ENCODE measurements around the gene TBX15. TPM values are rescaled to one million over a fixed set of nuclear protein-coding genes. Genes with fewer than 3 reads are reported as not detected.

TBX15 gene
- polyA plus RNA-seq, 1 donor from 2014 or later = not detected

DNA sequence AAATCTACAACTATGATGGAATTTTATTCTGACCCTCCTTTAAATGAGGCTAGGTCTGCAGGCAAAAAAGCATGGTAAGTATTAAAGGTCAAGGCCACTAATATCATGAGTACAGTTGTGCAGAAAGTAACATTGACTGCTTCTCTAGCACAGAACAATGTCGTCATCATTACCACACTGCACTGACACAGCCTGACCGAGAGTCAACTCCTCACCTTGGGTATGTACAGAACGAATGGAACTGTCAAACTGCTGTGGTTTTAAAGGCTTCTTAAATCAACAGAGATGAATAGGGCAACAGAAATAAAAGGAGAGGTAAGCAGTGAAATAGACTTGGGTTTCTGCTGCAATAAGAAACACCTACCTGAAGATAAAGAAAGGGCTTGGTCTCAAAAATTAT is 88.8 kb downstream of the TBX15 start:
- H3K4me1 Mint-ChIP-seq = no peaks in the 10 kb centered on the region

DNA sequence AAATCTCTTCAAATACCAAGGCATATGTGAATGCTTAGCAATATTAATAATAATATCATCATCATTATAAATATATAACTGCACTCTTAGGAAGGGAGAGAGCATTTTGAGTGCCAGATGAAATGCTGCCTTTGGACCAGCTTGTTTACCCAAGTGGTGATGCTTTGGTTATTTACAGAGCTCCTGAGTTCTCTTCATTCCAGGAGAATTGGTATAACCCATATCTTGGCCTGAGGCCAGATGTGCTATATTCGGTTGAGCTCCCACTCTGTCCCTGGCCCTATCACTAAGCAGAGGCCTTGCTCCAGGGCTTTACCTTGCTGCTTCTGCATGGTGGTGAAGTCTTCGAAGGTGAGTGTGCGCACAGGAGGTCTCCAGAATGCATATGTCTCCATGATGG is 89.4 kb downstream of the TBX15 start:
- peaks cover 0 to 5% (median 0%) of the 10 kb centered on the region in 3 donors for H3K9me3 Mint-ChIP-seq
- no peak overlapping the region for H3K27ac Mint-ChIP-seq
- peaks cover 1% of the 10 kb centered on the region for H3K27me3 Mint-ChIP-seq
- H3K4me3 Mint-ChIP-seq = no peak overlapping the region
- peaks cover 2% of the 10 kb centered on the region for H3K36me3 Mint-ChIP-seq
- H3K4me1 Mint-ChIP-seq = no peaks in the 10 kb centered on the region

More for the DNA sequence above, 88.8 kb downstream of the TBX15 start:
- H3K9me3 Mint-ChIP-seq = peaks cover 0 to 2% (median 0%) of the 10 kb centered on the region in 3 donors
- no peak overlapping the region for H3K4me3 Mint-ChIP-seq
- H3K27ac Mint-ChIP-seq = peak overlapping the region in 1 of 3 donors; percentile 40
- H3K27me3 Mint-ChIP-seq = peaks cover 3% of the 10 kb centered on the region
- peaks cover 2% of the 10 kb centered on the region for H3K36me3 Mint-ChIP-seq

DNA sequence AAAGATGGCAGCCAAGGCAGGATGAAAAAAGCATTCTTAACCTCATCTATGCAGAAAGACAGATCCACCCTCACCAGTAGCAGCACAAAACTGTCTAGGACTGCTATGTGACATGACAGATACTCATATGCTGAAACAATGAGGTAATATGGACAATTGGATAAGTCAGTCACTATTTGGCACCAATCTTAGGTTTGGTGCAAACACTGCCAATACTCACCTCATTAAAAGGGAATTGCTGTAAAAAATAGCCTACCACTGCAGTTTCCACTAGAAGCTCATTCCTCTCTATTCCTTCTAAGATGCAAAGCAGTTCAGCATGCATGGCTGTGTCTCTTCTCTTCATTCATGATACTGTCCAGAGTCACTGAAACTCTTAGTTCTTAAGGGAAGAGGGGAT is 91.7 kb downstream of the TBX15 start:
- peaks cover 2% of the 10 kb centered on the region for H3K36me3 Mint-ChIP-seq
- H3K27me3 Mint-ChIP-seq = no peaks in the 10 kb centered on the region
- H3K27ac Mint-ChIP-seq = no peak overlapping the region
- no peaks in the 10 kb centered on the region for H3K4me1 Mint-ChIP-seq
- peaks cover 0 to 5% (median 0%) of the 10 kb centered on the region in 3 donors for H3K9me3 Mint-ChIP-seq
- H3K4me3 Mint-ChIP-seq = no peak overlapping the region

DNA sequence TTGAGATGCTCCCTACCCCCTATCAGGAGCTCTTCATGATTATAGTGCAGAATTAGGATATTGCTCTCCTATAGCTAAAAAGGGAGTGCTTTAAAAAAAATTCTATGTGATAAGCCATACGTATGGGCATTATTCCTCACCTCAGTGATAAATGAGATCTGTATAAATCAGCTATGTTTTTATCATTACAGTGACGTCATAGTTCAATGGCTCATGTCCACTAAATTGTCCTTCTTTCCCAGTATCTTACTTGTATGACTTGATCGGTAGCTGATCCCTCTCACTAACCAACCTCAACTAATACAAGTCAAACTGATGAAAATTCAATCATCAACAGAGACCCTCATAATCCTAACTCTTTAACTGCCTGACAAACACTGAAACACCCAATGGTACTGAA is 93.3 kb downstream of the TBX15 start:
- no peak overlapping the region for H3K4me3 Mint-ChIP-seq
- H3K27me3 Mint-ChIP-seq = no peaks in the 10 kb centered on the region
- no peak overlapping the region for H3K27ac Mint-ChIP-seq
- no peaks in the 10 kb centered on the region for H3K4me1 Mint-ChIP-seq
- peaks cover 2% of the 10 kb centered on the region for H3K36me3 Mint-ChIP-seq
- H3K9me3 Mint-ChIP-seq = peaks cover 0 to 5% (median 0%) of the 10 kb centered on the region in 3 donors

DNA sequence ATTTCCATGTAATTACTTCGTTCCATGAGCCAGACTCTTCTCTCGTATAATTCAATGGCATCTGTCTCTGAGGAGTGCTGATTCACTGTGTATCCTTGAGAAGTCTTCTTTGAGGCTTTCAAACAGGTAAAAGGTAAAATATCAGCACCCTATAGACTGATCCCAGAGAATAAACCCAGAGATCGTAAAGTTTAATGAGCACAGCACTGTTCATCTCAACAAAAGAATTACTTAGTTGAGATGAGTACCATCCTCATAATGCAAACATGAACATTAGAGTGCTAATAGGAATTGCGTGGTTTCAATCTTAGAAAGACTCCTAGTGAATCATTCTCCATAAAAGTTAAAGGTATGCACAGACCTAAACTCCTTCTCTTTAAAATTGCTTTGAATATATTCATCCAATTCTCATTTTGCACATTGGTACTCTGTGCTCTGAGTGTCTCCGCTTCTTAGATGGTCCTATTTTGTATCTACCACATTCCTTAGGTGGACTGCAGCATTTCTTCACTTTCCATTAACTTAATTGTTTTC is 97.2 kb downstream of the TBX15 start:
- Mint-ChIP-seq H3K27ac (no peak overlapping the region), H3K4me3 (no peak overlapping the region), H3K36me3 (peaks cover 2% of the 10 kb centered on the region), H3K27me3 (no peaks in the 10 kb centered on the region), H3K4me1 (no peaks in the 10 kb centered on the region), H3K9me3 (peaks cover 0 to 8% (median 0%) of the 10 kb centered on the region in 3 donors)

DNA sequence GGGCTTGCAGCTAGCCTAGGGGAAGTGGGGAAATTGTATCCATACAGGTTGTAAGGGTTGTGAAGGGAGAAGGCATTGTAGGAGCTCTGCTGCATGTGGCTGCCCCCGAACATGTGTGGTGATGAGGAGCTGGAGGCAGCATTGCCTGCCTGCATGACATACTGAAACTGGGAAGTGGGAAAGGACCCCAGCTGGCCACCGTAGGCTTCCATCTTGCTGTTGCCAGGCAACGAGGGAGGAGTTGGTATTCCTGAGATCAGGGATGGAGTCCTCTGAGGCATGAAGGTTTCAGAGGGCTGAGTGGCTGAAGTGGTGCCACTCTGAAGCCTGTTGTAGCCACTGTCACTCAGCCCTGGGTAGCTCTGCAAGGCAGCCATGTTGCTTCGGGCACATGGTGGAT is 103.2 kb downstream of the TBX15 start:
- H3K27ac Mint-ChIP-seq = no peak overlapping the region
- H3K27me3 Mint-ChIP-seq = peaks cover 2% of the 10 kb centered on the region
- peaks cover 0 to 5% (median 0%) of the 10 kb centered on the region in 3 donors for H3K9me3 Mint-ChIP-seq
- H3K4me1 Mint-ChIP-seq = no peaks in the 10 kb centered on the region
- H3K36me3 Mint-ChIP-seq = peaks cover 2% of the 10 kb centered on the region
- H3K4me3 Mint-ChIP-seq = no peak overlapping the region

DNA sequence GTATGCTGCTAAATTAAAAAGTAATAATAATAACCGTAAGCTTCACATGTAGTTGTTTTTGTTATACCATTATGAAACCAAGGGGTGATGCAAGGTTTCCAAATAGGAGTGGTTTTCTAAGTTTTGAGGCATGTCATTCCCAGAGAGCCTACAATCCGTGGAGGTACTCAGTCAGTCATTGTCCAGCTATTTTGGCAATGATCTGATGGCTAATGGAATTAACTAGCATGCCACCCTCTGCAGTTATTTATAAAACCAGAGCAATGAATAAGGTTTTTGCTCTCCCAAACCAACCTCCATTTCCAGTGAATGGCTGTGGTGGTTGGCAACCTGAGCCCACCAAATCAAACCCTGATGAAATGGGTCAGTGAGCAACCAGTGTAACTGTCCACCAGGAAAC is 106.4 kb downstream of the TBX15 start:
- no peak overlapping the region for H3K27ac Mint-ChIP-seq

DNA sequence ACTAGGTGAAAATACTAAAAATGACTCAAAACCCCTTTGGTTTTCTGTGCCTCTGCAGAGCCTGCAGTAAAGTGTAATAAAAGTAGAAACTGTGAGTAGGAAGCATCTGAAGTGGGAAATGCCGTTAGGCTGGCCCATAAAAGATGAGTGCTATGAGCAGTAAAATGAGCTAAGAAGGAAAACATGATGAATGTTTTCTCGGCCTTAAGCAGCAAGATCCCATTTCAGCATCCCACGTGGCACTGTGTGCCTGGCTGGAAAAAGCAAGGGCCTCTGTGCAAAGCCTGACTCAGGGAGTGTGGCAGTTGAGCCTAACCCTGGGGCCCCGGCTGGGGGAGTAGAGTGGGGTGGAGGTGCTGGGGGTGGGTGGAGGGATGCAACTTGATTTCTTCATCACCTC is 109.5 kb downstream of the TBX15 start:
- Mint-ChIP-seq H3K4me1 (no peaks in the 10 kb centered on the region), H3K27me3 (peaks cover 3% of the 10 kb centered on the region), H3K9me3 (peaks cover 0 to 1% (median 0%) of the 10 kb centered on the region in 3 donors), H3K36me3 (no peaks in the 10 kb centered on the region), H3K27ac (peak overlapping the region in 1 of 3 donors; percentile 17), H3K4me3 (no peak overlapping the region)

More for the DNA sequence above, 106.4 kb downstream of the TBX15 start:
- Mint-ChIP-seq H3K4me3 (no peak overlapping the region), H3K36me3 (peaks cover 2% of the 10 kb centered on the region), H3K27me3 (peaks cover 5% of the 10 kb centered on the region), H3K4me1 (no peaks in the 10 kb centered on the region), H3K9me3 (peaks cover 0 to 2% (median 0%) of the 10 kb centered on the region in 3 donors)

DNA sequence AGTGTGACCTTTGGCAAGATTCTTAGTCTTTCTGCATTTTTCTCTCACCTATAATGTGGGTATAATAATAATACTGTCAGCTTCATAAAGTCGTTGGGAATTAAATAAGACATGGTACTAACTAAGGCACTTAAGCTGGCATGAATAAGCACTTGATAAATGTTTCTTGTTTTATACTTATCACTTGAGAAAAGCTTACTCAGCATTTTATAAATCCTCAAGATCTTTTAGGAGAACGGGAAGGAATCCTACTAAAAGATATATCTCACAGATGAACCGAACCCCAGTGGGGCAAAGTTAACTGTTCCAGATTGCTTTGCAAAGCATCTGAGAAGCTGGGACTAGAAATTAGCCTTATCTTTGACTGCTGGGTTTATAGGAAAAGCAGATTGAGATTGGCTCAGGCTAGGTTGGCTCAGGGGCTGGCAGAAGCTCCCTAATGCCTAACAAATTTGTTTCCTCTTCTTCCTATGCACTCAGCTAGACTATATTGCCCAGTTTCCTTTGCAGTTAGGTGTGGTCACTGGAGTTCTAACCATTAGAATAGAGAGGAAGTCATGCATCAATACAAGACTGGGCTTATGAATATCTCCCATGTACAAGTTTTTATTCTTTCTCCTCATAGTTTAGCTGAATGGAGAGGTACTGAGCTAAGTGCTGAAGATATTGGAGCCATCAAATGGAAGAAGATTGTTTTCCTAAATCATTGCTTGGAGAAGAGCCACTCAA is 110.3 kb downstream of the TBX15 start:
- H3K36me3 Mint-ChIP-seq = no peaks in the 10 kb centered on the region

DNA sequence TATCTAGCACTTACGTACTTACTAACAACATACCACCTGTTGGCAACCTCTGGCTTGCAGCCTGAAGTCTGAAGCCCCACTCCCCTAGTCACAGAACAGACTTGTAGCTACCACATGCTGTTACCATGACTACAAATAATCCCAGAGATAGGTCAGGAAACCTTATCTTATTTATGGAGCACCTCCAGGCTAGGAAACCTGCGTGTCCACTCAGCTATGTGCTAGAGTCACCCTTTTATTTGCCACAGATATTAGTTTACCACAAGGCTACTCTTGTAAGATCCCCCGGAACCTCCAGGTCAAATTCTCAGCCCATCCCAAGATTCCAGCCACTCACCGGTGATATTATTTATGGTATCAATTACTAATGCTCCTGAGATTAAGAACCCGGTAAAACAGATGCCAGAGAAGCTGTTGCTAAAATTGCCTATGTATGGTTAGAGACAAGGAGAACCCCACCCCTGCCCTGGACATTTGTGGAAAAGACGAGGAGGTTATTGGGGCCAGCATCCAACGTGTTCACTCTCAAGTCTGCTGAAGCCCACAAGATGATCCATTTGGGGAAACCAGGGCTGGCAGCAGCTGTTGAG is 116.5 kb downstream of the TBX15 start:
- Mint-ChIP-seq H3K9me3 (peaks cover 0 to 1% (median 0%) of the 10 kb centered on the region in 3 donors), H3K27me3 (peaks cover 2% of the 10 kb centered on the region), H3K4me3 (no peak overlapping the region), H3K27ac (no peak overlapping the region), H3K36me3 (no peaks in the 10 kb centered on the region), H3K4me1 (peaks cover 0 to 2% (median 0%) of the 10 kb centered on the region in 3 donors)

More for the DNA sequence above, 110.3 kb downstream of the TBX15 start:
- H3K4me3 Mint-ChIP-seq = no peak overlapping the region
- H3K9me3 Mint-ChIP-seq = peaks cover 0 to 1% (median 0%) of the 10 kb centered on the region in 3 donors
- H3K27ac Mint-ChIP-seq = peak overlapping the region in 1 of 3 donors; percentile 17
- peaks cover 3% of the 10 kb centered on the region for H3K27me3 Mint-ChIP-seq
- no peaks in the 10 kb centered on the region for H3K4me1 Mint-ChIP-seq

DNA sequence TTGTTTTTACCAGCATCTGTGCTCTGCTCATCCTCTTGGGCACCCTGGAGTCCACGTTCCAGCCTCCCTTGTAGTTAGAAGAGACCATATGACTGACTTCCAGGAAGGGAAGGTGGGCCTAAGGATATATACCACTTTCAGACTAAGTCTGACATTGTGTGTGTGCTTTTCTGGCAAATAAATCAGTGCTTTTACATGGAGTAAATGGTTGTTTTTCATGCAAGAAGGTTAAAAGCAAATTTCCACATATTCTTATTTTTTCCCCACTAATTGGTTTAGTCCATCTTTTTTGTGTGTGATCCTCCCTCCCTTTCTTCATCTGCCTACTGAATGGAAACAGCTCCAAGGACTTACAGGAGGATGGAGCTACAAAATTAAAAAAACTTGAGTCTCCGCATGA is 119.8 kb downstream of the TBX15 start:
- no peaks in the 10 kb centered on the region for H3K9me3 Mint-ChIP-seq
- H3K4me3 Mint-ChIP-seq = no peak overlapping the region
- H3K27ac Mint-ChIP-seq = no peak overlapping the region
- peaks cover 0 to 2% (median 0%) of the 10 kb centered on the region in 3 donors for H3K4me1 Mint-ChIP-seq
- H3K36me3 Mint-ChIP-seq = no peaks in the 10 kb centered on the region
- H3K27me3 Mint-ChIP-seq = peaks cover 2% of the 10 kb centered on the region

DNA sequence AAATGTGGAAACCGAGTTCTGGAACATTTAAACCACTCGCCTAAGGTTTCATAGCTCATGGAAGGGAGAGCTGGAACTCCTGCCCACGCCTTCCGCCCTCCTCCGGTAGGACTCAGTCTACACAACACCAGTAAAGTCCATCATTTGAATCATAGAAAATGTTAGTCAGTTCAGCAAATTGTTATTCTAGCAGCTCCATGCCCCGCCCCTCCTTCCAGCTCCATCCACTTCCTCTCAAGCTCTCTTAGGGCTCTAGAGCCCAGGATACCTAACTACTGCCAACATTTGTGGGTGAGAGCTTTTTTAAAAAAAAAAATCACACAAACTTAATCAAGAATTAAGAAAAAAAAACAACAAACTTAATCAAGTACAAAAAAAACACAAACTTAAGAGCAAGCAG is 121.8 kb downstream of the TBX15 start:
- peaks cover 0 to 2% (median 0%) of the 10 kb centered on the region in 3 donors for H3K4me1 Mint-ChIP-seq
- no peaks in the 10 kb centered on the region for H3K9me3 Mint-ChIP-seq
- peak overlapping the region in 1 of 4 donors; percentile 69 for H3K4me3 Mint-ChIP-seq
- H3K27ac Mint-ChIP-seq = no peak overlapping the region
- no peaks in the 10 kb centered on the region for H3K27me3 Mint-ChIP-seq
- H3K36me3 Mint-ChIP-seq = no peaks in the 10 kb centered on the region

DNA sequence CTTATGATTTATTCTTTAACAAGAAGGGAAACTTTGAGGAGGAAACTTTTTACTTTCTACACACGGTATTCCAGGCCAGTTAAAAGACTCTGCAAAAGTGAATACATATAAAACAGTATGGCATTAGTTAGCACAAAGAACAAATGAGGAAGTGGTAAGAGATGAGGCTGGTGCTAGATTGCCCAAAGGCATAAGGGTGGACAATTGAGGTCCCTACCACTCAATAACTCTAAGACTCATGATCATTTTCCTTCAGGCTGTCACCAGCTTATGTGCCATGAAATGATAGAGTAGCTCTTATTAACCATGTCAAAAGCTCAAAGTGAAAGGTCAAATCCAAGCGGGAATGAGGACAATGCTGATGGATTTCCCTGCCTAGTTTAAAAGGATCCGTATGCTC is 124.5 kb downstream of the TBX15 start:
- no peak overlapping the region for H3K4me3 Mint-ChIP-seq
- no peaks in the 10 kb centered on the region for H3K9me3 Mint-ChIP-seq
- H3K27me3 Mint-ChIP-seq = no peaks in the 10 kb centered on the region
- no peaks in the 10 kb centered on the region for H3K36me3 Mint-ChIP-seq
- no peak overlapping the region for H3K27ac Mint-ChIP-seq
- no peaks in the 10 kb centered on the region for H3K4me1 Mint-ChIP-seq

DNA sequence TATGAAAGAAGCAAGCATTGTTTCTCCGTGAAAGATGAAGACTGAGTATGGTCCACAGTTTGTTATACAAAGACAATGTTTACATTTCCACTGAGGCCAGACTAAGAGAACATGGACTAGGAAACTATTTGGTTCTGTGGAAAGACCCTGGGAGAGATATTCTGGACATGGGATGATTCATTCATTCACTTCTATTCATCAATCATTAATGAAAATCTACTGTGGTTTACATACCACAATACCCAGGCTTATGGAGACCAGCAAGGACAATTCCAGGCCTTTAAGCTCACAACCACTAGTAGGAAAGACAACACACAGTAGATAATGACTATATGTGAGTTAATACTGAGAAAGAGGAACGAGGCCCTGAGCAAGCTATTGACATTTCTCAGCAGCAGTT is 125.4 kb downstream of the TBX15 start:
- no peaks in the 10 kb centered on the region for H3K9me3 Mint-ChIP-seq
- no peaks in the 10 kb centered on the region for H3K4me1 Mint-ChIP-seq
- H3K27me3 Mint-ChIP-seq = no peaks in the 10 kb centered on the region
- no peaks in the 10 kb centered on the region for H3K36me3 Mint-ChIP-seq
- no peak overlapping the region for H3K4me3 Mint-ChIP-seq
- no peak overlapping the region for H3K27ac Mint-ChIP-seq

DNA sequence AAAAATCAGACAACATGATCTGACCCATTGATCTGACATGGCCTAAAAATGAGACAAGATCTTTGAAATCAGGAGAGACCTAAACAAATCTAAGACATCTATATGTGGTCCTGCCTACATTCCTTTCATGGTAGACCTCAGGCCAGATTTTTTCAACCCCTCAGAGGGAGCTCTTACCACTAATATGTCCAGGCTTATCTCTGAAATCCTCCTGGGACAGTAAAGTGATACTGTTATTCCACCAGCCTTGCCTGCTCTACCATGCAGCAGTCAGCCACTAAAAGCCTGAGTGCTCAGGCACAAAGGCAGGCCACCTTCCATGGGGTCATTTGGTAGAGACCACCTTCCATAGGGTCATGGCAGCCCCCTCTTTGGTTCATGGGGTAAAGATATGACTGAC is 126.9 kb downstream of the TBX15 start:
- Mint-ChIP-seq H3K27ac (no peak overlapping the region), H3K27me3 (no peaks in the 10 kb centered on the region), H3K36me3 (no peaks in the 10 kb centered on the region), H3K4me3 (no peak overlapping the region), H3K4me1 (no peaks in the 10 kb centered on the region), H3K9me3 (no peaks in the 10 kb centered on the region)
